GM18867 (cell line): ENCODE data around the gene KSR2.

Source experiments
- ATAC-seq: cut with Tn5 transposase; IDR thresholded peaks from one replicate; pipeline ENCODE4 v1.9.1; 2021; ENCODE audit warnings: mild to moderate bottlenecking, moderate library complexity; ENCODE audit not compliant: unreplicated experiment

The KSR2 gene

DNA sequence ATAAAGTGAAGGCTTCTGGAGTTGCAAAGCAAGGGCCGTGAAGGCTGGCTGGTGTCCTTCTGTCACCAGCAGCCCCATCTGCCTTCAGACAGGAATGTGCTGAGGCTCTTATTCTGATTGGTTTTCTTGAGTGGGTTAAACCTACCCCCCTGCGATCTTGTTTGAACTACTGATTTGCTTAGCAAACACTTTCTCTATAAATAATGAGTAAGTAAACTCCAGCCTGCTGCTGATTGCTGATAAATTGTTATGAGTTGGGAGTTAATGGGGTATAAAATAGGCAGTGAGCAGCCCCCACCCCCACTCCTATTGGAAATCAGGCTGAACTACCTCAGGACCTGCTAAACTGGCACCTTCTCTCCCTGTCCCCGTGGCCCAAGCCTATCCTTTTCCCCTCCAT is 461.2 kb downstream of the KSR2 start:
- no peak for ATAC-seq

GRCh38 chr12:117506333-117506732 is 462.5 kb downstream of the KSR2 start:
- ATAC-seq = no peak

GRCh38 chr12:117502633-117503032 is 466.2 kb downstream of the KSR2 start:
- no peak for ATAC-seq

DNA sequence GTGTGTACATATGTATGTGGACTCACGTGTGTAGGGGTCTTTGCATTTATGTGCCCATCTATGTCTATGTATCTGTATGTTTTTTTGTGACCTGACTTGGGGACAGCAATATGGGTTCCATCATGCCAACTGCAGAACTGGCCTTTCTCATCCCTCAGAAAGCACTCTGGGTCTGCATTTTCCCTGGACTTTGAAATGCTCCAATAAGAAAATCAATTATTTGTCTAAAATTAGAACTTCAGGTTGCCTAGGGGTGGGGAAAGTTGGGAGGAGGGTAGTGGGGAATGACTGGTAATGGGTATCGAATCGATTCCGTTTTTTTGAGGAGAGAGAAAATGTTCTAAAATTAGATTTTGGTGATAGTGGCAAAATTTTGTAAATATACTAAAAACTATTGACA is 466.6 kb downstream of the KSR2 start:
- no peak for ATAC-seq

- no peak for ATAC-seq
Observed at GRCh38 chr12:117501076-117501869, 467.5 kb downstream of the KSR2 start.

DNA sequence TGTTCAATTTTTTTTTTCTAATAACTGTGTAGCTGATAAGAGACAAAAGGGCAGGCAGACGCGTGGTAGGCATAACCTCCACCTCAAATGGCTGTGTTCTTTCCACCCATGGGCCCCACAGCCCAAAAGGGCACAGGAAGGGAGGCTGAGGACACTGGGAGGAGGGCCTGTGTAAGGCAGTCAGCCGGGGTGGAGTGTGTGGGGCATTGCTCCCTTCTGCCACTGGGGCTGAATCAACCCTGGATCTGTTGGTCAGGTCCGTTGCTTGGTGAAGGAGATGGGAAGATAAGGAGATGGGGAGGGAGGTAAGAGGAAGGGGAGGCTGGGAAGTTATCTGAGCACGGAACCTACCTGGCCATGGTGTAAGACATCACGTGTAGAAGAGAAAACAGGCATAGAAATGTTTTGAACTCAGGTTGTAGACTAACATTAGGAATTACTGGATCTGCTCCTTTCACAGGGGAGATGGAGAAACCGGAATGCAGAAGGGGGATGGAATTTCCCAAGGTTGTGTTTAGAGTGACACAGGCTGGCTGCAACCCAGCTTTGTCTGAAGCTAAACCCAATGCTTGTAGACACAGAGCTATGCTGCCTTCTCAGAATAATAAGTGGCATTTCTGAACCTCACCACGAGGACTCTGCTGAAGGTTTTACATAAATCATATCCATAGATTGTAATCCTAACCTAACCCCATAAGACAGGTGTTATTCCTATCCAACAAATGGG is 468.9 kb downstream of the KSR2 start:
- no peak for ATAC-seq

DNA sequence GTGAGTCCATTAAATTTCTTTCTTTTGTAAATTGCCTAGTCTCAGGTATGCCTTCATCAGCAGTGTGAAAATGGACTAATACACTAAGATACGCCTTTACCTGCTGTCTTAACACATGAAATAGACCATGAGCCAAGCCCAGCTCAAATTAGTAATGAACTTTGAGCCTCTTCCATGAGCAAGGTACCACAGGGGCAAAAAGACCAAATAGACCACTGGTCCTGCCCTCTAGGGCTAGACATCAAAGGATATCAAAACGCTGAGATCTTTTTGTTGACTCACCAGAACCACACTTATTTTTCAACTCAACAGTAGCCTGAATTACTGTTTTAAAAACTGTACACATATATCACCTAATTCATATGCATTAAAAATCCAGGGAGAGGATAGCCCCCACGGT is 469.9 kb downstream of the KSR2 start:
- ATAC-seq = no peak

DNA sequence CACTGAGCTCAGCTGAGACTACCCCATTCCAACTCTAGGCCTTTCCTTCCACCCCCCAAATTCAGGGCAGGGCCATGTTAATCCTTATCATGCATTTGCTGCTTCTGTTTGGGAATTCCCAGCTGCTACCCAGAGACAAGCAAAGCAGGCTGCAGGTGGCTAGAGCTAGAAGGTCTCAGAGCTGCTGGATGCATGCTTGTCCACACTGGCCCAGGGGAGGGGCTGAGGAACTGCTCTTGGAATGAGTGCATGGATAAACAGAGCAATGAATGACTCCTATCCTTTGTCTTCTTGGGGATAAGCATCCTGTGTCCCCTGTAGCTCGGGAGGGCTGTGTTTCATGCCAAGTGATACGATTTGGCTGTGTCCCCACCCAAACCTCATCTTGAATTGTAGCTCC is 470.5 kb downstream of the KSR2 start:
- no peak for ATAC-seq

GRCh38 chr12:117497407-117497806 is 471.4 kb downstream of the KSR2 start:
- ATAC-seq = no peak

GRCh38 chr12:117494833-117495655 is 473.7 kb downstream of the KSR2 start:
- ATAC-seq = no peak

DNA sequence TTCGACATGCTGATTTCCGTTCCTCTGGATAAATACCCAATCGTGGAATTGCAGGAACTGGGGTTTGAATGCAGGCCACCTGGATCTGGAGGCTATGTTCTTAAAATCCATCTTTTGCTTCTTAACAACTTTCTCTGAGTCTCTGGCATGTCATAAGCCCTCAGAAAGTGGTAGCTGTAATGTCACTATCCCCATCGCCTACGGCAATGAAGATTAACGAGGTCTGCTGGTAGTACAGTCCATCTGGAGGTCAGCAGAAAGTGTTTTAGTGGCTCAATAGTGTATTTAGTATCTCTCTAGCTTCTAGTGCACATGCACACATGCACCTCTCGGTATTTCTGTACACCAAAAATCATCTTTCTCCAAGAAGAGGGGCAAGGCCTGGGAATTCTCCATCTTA is 477.1 kb downstream of the KSR2 start:
- no peak for ATAC-seq

DNA sequence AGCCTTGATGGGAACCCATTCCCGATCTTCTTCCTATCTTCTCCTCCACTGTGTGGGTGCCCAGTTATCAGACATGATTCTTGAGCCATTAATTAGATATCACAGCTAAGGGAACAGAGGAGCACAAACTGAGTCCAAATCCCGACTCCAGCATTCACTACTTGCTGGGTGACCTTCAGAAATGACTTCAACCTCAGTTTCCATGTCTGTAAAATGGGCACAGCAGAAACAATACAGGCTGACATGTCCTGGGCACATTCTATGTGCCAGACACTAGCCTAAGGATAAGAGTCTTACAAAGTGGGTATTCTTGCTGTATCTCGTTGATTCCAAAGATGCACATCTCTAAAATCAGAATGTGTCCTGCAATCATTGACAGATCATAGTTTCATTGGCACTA is 478.7 kb downstream of the KSR2 start:
- ATAC-seq = no peak

DNA sequence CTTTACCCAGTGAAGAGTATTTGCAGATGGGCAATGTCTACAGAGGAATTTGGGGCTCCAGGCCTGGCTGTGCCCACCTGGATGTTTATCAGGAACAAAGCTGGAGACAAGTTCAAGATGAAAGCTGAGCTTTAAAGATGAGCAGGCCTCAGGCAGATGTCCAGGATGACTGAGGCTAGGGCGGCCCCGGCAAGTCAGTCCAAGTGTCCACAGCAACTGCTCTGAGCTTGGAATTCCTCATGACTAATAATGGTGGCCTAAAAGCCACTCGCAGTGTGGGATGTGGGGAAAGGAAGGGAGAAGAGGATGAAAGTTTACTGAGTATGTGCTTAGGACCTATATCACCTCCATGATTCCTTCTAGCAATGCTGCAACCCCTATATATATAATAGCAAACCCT is 479.1 kb downstream of the KSR2 start:
- ATAC-seq = no peak

DNA sequence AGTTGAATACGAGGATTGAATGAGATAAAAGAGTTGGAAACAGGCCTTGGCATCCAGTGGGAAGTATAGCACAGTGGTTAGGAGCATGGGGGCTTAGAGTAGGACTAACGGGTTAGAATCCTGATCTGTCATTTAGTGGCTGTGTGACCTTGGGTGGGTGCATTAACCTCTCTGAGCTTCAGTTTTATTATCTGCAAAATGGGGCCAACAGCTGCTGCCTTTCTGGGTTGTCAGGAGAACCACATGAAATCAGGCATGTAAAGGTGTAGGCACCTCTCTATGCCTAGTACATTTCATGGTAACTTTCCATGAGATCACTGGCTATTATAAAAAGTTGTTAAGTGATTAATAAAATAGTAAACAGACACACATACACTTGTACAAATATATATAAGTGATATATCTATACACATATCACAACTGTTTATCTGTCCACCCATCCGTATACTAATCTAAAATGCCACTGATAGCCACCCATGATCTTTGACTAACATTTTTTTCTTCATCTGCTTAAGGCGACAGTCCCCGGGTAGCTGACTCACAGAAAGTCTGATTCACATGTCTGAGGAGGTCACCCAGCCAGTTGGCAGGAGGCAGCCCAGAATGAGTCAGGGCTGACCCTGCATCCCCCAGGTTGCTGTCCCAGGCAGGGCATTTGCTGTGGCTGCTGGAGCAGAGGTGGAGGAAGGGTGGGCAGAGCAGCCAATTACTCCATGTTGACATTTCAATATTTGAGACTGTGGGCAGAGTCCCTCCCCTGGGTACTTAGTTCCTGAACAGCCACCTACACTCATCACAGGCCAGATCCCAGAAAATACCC is 481.7 kb downstream of the KSR2 start:
- no peak for ATAC-seq

- ATAC-seq = no peak
Observed at GRCh38 chr12:117485984-117486839, 482.6 kb downstream of the KSR2 start.

- ATAC-seq = no peak
Observed at GRCh38 chr12:117484901-117485300, 483.9 kb downstream of the KSR2 start.

GRCh38 chr12:117483501-117483900 is 485.3 kb downstream of the KSR2 start:
- no peak for ATAC-seq

GRCh38 chr12:117481470-117481869 is 487.3 kb downstream of the KSR2 start:
- no peak for ATAC-seq

DNA sequence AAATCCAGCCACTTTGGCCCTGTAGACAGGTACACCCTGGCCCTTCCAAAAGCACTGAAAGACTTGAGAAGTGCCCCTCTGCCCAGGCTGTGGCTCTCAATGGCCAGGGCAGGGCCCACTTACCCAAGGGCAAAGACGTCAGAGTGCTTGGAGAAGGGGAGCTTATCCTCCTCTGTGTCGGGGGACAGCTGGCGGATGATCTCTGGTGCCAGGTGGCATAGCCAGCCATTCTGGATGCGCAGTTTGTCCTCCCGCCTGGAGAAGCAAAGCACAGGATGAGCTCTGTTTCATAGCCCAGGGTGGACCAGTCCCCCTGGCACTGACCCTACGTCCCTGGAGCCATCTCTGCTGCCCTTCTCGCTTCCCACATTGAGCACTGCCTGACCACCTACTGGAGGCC is 492.4 kb downstream of the KSR2 start:
- ATAC-seq = no peak

GRCh38 chr12:117473856-117474255 is 494.9 kb downstream of the KSR2 start:
- no peak for ATAC-seq
